Breast epithelium (tissue), 3 donors: ENCODE measurements around the gene PTPN1.

Source experiments
- CTCF ChIP-seq, 3 donors: fragments of 450-650 bp; IDR thresholded peaks; one replicate each; pipeline ENCODE4 v1.5.1; 2016 to 2017; ENCODE audit warnings: antibody characterized with exemption in 3 of 3, mild to moderate bottlenecking in 3 of 3, moderate library complexity in 3 of 3
- POLR2A ChIP-seq: fragments of 450-650 bp; IDR thresholded peaks from one replicate; pipeline ENCODE4 v1.6.1; 2016; ENCODE audit warnings: antibody characterized with exemption, mild to moderate bottlenecking, moderate library complexity

- TF ChIP-seq CTCF (IDR thresholded peaks at IDR 0.05): no peak
- TF ChIP-seq POLR2A: no peak
These were observed 120.5 kb downstream of the PTPN1 start for GRCh38 chr20:50630578-50631263.
